ENCODE measurements around the gene MKKS. TPM values are rescaled to one million over a fixed set of nuclear protein-coding genes. Genes with fewer than 3 reads are reported as not detected.

The MKKS gene
- total RNA-seq, 1 donor from 2014 or later = 10.6 TPM

DNA sequence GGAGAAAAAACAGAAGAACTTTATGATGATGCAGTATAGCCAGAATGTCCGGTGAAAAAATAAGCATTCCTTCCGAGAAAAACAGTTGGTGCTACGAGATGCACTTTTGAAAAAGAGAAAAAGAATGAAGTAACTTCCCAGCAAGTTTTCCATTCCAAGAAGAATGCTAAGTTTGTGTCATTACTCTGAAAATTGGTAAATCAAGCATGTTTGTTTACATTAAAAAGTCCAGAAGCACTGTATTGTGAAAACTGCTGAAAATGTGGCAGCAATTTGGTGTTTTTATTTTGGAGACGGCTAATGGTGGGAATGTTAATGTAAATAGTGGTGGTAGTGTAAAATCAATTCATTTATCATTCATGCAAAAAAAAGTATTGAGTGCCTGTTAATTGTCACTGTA, 46.3 kb downstream of the MKKS start:
- Mint-ChIP-seq H3K36me3 (ENCODE audit: low read depth, unreplicated experiment) (no peaks in the 10 kb centered on the region), H3K9me3 (ENCODE audit: unreplicated experiment) (no peaks in the 10 kb centered on the region), H3K4me3 (ENCODE audit: unreplicated experiment) (no peak overlapping the region), H3K4me1 (ENCODE audit: unreplicated experiment) (no peaks in the 10 kb centered on the region), H3K27me3 (ENCODE audit: unreplicated experiment) (no peaks in the 10 kb centered on the region), H3K27ac (ENCODE audit: unreplicated experiment) (no peak overlapping the region)
- no peak for DNase-seq (ENCODE audit: low spot score)
- TF ChIP-seq CTCF (IDR thresholded peaks at IDR 0.05; ENCODE audit: unreplicated experiment) = no peak

GRCh38 chr20:10385850-10386544, 48.0 kb downstream of the MKKS start:
- Mint-ChIP-seq H3K4me1 (ENCODE audit: unreplicated experiment) (no peaks in the 10 kb centered on the region), H3K27me3 (ENCODE audit: unreplicated experiment) (no peaks in the 10 kb centered on the region), H3K4me3 (ENCODE audit: unreplicated experiment) (no peak overlapping the region), H3K9me3 (ENCODE audit: unreplicated experiment) (no peaks in the 10 kb centered on the region), H3K36me3 (ENCODE audit: low read depth, unreplicated experiment) (no peaks in the 10 kb centered on the region), H3K27ac (ENCODE audit: unreplicated experiment) (no peak overlapping the region)
- TF ChIP-seq CTCF (IDR thresholded peaks at IDR 0.05; ENCODE audit: unreplicated experiment) = no peak
- DNase-seq (ENCODE audit: low spot score) = no peak

DNA sequence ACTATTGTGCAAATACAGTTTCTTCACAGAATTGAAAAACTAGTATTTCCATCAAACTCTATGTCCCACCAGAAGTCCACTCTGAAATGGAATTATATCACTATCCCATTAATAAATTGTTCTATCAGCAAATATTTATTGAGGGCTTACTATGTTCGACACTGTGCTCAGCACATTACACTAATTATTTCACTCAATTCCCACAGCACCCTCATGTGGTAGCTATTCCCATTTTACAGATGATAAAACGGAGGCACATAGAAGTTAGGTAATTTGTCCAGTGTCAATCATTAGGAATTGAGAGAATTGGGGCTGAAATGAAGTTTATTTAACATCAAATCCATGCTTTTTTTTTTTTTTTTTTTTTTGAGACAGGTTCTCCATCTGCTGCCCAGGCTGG, 52.5 kb downstream of the MKKS start:
- Mint-ChIP-seq H3K4me3 (ENCODE audit: unreplicated experiment) (no peak overlapping the region), H3K4me1 (ENCODE audit: unreplicated experiment) (no peaks in the 10 kb centered on the region), H3K9me3 (ENCODE audit: unreplicated experiment) (no peaks in the 10 kb centered on the region), H3K36me3 (ENCODE audit: low read depth, unreplicated experiment) (peaks cover 1% of the 10 kb centered on the region), H3K27me3 (ENCODE audit: unreplicated experiment) (no peaks in the 10 kb centered on the region), H3K27ac (ENCODE audit: unreplicated experiment) (no peak overlapping the region)
- TF ChIP-seq CTCF (IDR thresholded peaks at IDR 0.05; ENCODE audit: unreplicated experiment) = no peak
- DNase-seq (ENCODE audit: low spot score) = no peak

GRCh38 chr20:10379761-10380160, 54.3 kb downstream of the MKKS start:
- Mint-ChIP-seq H3K9me3 (ENCODE audit: unreplicated experiment) (no peaks in the 10 kb centered on the region), H3K4me3 (ENCODE audit: unreplicated experiment) (no peak overlapping the region), H3K27me3 (ENCODE audit: unreplicated experiment) (no peaks in the 10 kb centered on the region), H3K36me3 (ENCODE audit: low read depth, unreplicated experiment) (peaks cover 3% of the 10 kb centered on the region), H3K4me1 (ENCODE audit: unreplicated experiment) (no peaks in the 10 kb centered on the region), H3K27ac (ENCODE audit: unreplicated experiment) (no peak overlapping the region)
- no peak for DNase-seq (ENCODE audit: low spot score)
- no peak for TF ChIP-seq CTCF (IDR thresholded peaks at IDR 0.05; ENCODE audit: unreplicated experiment)

DNA sequence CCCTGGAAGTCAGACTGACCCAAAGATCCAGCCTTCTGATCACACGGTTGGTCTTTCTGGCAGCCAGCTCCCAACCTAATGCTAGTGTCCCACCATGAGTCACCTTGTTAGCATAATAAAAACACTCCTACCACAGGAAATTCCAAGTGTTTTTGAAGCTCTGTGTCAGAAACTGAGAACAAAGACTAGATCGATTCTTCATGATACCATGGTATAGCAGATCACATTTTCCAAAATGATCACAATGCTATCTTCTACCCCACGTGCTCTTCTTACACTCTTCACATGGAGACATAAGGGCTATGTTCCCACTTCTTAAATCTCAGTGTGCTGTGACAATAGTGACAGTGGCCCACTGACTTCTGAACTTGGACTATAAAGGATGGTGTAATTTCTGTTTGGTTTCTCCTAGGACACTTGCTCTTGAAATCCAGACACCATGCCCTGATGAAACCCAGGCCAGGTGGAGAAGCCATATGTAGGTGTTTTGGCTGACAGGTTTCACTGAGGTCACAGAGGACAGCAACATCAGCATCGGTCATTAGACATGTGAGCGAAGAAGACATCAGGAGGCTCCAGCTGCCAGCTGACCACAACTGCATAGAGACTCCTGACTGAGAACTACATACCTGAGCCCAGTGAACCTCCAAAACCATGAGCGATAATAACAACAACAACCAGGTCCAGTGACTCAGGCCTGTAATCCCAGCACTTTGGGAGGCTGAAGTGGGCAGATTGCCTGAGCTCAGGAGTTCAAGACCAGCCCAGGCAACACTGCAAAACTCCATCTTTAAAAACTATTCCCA, 57.5 kb downstream of the MKKS start:
- TF ChIP-seq CTCF (IDR thresholded peaks at IDR 0.05; ENCODE audit: unreplicated experiment) = no peak
- DNase-seq (ENCODE audit: low spot score) = no peak
- Mint-ChIP-seq H3K27ac (ENCODE audit: unreplicated experiment) (no peak overlapping the region), H3K9me3 (ENCODE audit: unreplicated experiment) (peaks cover 5% of the 10 kb centered on the region), H3K4me1 (ENCODE audit: unreplicated experiment) (no peaks in the 10 kb centered on the region), H3K4me3 (ENCODE audit: unreplicated experiment) (no peak overlapping the region), H3K27me3 (ENCODE audit: unreplicated experiment) (no peaks in the 10 kb centered on the region), H3K36me3 (ENCODE audit: low read depth, unreplicated experiment) (peaks cover 3% of the 10 kb centered on the region)

Measured in endothelial cell (in vitro differentiated cells).